PC-3 (cell line): ENCODE results near the gene KCNC3. TPM values are rescaled to one million over a fixed set of nuclear protein-coding genes. Genes with fewer than 3 reads are reported as not detected.

ENCODE experiments used
- ATAC-seq: fragments of 200-7000 bp; cut with Tn5 transposase; 2 replicates; pipeline ENCODE4 v1.9.1; 2020; ENCODE audit warnings: mild to moderate bottlenecking, moderate library complexity
- BruUV-seq: library from RNA; stranded (reverse); fragments of 400-500 nt; replicated peaks from 2 replicates; lab custom pipeline; 2021; lab: Mats Ljungman, UMichigan
- CTCF ChIA-PET: fragments of 300-600 bp; sonication (Branson Sonifier 250); formaldehyde crosslinking; loops from one replicate; lab custom pipeline; 2022; ENCODE audit warnings: antibody characterized with exemption; lab: Charles Lee
- POLR2A ChIA-PET: fragments of 300-600 bp; sonication (Branson Sonifier 250); formaldehyde crosslinking; loops from one replicate; lab custom pipeline; 2022; ENCODE audit warnings: antibody characterized with exemption; ENCODE audit not compliant: unreplicated experiment; lab: Charles Lee
- DNase-seq: peaks from one replicate; pipeline ENCODE4 v3.0.0-alpha.2; 2015
- H2AFZ ChIP-seq: fragments of 300-600 bp; sonication (generic); 2 replicates; pipeline ENCODE4 v1.6.0; 2016; ENCODE audit warnings: antibody characterized with exemption, low read length
- H3F3A ChIP-seq: fragments of 300-600 bp; sonication (generic); one replicate; pipeline ENCODE4 v1.6.0; 2017; ENCODE audit warnings: antibody characterized with exemption, low read length, control low read depth, mild to moderate bottlenecking; ENCODE audit not compliant: unreplicated experiment
- H3K27ac ChIP-seq: fragments of 300-600 bp; sonication (generic); 2 replicates; pipeline ENCODE4 v1.5.1; 2016; ENCODE audit warnings: mild to moderate bottlenecking, low read length
- H3K27me3 ChIP-seq: fragments of 300-600 bp; sonication (generic); 2 replicates; pipeline ENCODE4 v1.6.1; 2016; ENCODE audit warnings: low read length, mixed read lengths
- H3K36me3 ChIP-seq: fragments of 300-600 bp; sonication (generic); 2 replicates; pipeline ENCODE4 v1.6.1; 2016; ENCODE audit warnings: low read depth, mixed run types, low read length, mixed read lengths
- H3K4me1 ChIP-seq: fragments of 300-600 bp; sonication (generic); 2 replicates; pipeline ENCODE4 v1.5.1; 2016; ENCODE audit warnings: low read length; ENCODE audit not compliant: insufficient read depth
- H3K4me2 ChIP-seq: fragments of 300-600 bp; sonication (generic); 2 replicates; pipeline ENCODE4 v1.6.0; 2016; ENCODE audit warnings: low read length
- H3K4me3 ChIP-seq: fragments of 300-600 bp; sonication (generic); 2 replicates; pipeline ENCODE4 v1.5.1; 2016; ENCODE audit warnings: mild to moderate bottlenecking, low read length, mixed read lengths
- H3K79me2 ChIP-seq: fragments of 300-600 bp; sonication (generic); 2 replicates; pipeline ENCODE4 v1.6.1; 2017; ENCODE audit warnings: low read length, mixed read lengths
- H3K9ac ChIP-seq: fragments of 300-600 bp; sonication (generic); 2 replicates; pipeline ENCODE4 v1.6.0; 2016; ENCODE audit warnings: mild to moderate bottlenecking, low read length
- H3K9me2 ChIP-seq: fragments of 300-600 bp; sonication (generic); replicated peaks from 2 replicates; pipeline ENCODE4 v1.6.1; 2016; ENCODE audit warnings: mixed run types, low read length, mixed read lengths
- H3K9me3 ChIP-seq: fragments of 300-600 bp; sonication (generic); 2 replicates; pipeline ENCODE4 v1.6.1; 2016; ENCODE audit warnings: low read length, mixed read lengths
- H4K20me1 ChIP-seq: fragments of 300-600 bp; sonication (generic); 2 replicates; pipeline ENCODE4 v1.6.1; 2016; ENCODE audit warnings: low read length, mixed read lengths
- CTCF ChIP-seq: fragments of 300-600 bp; sonication (generic); conservative IDR thresholded peaks from 2 replicates; pipeline ENCODE4 v1.5.1; 2017; ENCODE audit warnings: antibody characterized with exemption, low read depth, mild to moderate bottlenecking, low read length
- EZH2 ChIP-seq: fragments of 300-600 bp; sonication (generic); IDR thresholded peaks from one replicate; pipeline ENCODE4 v1.6.1; 2017; ENCODE audit warnings: antibody characterized with exemption, mild to moderate bottlenecking, low read length; ENCODE audit not compliant: unreplicated experiment
- EZH2phosphoT487 ChIP-seq: fragments of 300-600 bp; sonication (generic); IDR thresholded peaks from 2 replicates; pipeline ENCODE4 v1.6.1; 2018; ENCODE audit warnings: mild to moderate bottlenecking, antibody characterized with exemption, low read length, borderline replicate concordance
- intact Hi-C: fragments of 100-400 bp; cut with micrococcal nuclease; formaldehyde crosslinking; loops from 2 replicates; pipeline ENCODE4 v1.9.0; 2023
- total RNA-seq: library from RNA; depleted of rRNA; stranded (reverse); fragments of >200 nt; gene quantifications from 2 replicates; pipeline ENCODE4 v1.2.3, GENCODE V29; 2014

The KCNC3 gene
- total RNA-seq, 1 experiment from 2014 or later, result 3.1 TPM

- no peaks in the 10 kb centered on the region for H3K27me3 ChIP-seq
- POLR2A ChIA-PET, result interaction anchor here (0.6 kb wide), 1 partner anchor 16 kb away, joined by 4 read pairs; no protein-coding TSS in a partner anchor
- no peak overlapping the region for H3K4me3 ChIP-seq
- H3K9me2 ChIP-seq, result no peaks in the 10 kb centered on the region
- ATAC-seq, result no peak
- H3K9me3 ChIP-seq, result no peaks in the 10 kb centered on the region
- no peaks in the 10 kb centered on the region for H3F3A ChIP-seq
- H3K79me2 ChIP-seq, result no peaks in the 10 kb centered on the region
- no TSS peak for BruUV-seq
- intact Hi-C loops, result no loop called here
- H2AFZ ChIP-seq, result no peak overlapping the region
- no peak for DNase-seq
- H3K36me3 ChIP-seq, result peaks cover 13% of the 10 kb centered on the region
- TF ChIP-seq CTCF, result no peak
- no peak for TF ChIP-seq EZH2
- TF ChIP-seq EZH2phosphoT487, result no peak
- no peak overlapping the region for H3K4me2 ChIP-seq
- no peaks in the 10 kb centered on the region for H4K20me1 ChIP-seq
- no peaks in the 10 kb centered on the region for H3K4me1 ChIP-seq
- CTCF ChIA-PET, result no interaction called here
- no peak overlapping the region for H3K9ac ChIP-seq
- H3K27ac ChIP-seq, result no peak overlapping the region
Observed at GRCh38 chr19:50280074-50280473, 49.1 kb downstream of the KCNC3 start.

GRCh38 chr19:50277966-50278580 is 51.1 kb downstream of the KCNC3 start:
- CTCF ChIA-PET, result interaction anchor here (0.6 kb wide), 1 partner anchor 183 kb away, joined by 3 read pairs; no protein-coding TSS in a partner anchor
- no TSS peak for BruUV-seq

More at GRCh38 chr19:50277966-50278580, 51.1 kb downstream of the KCNC3 start:
- no peak overlapping the region for H2AFZ ChIP-seq
- intact Hi-C loops, result no loop called here
- H3K9me2 ChIP-seq, result no peaks in the 10 kb centered on the region
- no peaks in the 10 kb centered on the region for H3K79me2 ChIP-seq
- H4K20me1 ChIP-seq, result no peaks in the 10 kb centered on the region
- no peak for ATAC-seq
- peaks cover 9% of the 10 kb centered on the region; the same call in 1 of the 2 replicates for H3K36me3 ChIP-seq
- TF ChIP-seq EZH2phosphoT487, result no peak
- no peak for TF ChIP-seq EZH2
- no peak for TF ChIP-seq CTCF
- H3K4me1 ChIP-seq, result no peaks in the 10 kb centered on the region
- H3K9ac ChIP-seq, result no peak overlapping the region
- no peak overlapping the region for H3K4me3 ChIP-seq
- no peak for DNase-seq
- H3K27ac ChIP-seq, result no peak overlapping the region
- H3K9me3 ChIP-seq, result no peaks in the 10 kb centered on the region
- POLR2A ChIA-PET, result no interaction called here
- no peaks in the 10 kb centered on the region for H3F3A ChIP-seq
- H3K4me2 ChIP-seq, result no peak overlapping the region
- H3K27me3 ChIP-seq, result no peaks in the 10 kb centered on the region
